ENCODE measurements around the gene GRIN3A. TPM values are rescaled to one million over a fixed set of nuclear protein-coding genes. Genes with fewer than 3 reads are reported as not detected.

Gene GRIN3A
- total and polyA plus RNA-seq, 9 of the 15 experiments (the other 6 are each of a cell fraction or from before 2014, with no cell fraction given) = 0.01 to 0.03 TPM; not detected in 7

GRCh38 chr9:101587332-101588043 lies 151.0 kb downstream of the GRIN3A start:
- POLR2A ChIA-PET = no interaction called here
- WGBS (ENCODE audit: insufficient coverage, low coverage, missing lambda C conversion rate) = 0% methylated on average over 4 of the region's 4 CpGs
- H2AFZ ChIP-seq (ENCODE audit: low read depth, low read length) = no peak overlapping the region
- intact Hi-C loops (cut with micrococcal nuclease) = no loop called here
- H3K79me2 ChIP-seq (ENCODE audit: control insufficient read depth, insufficient read depth, low read length) = no peaks in the 10 kb centered on the region
- no peak overlapping the region for H3K4me3 ChIP-seq
- H3K9me1 ChIP-seq (ENCODE audit: control insufficient read depth, insufficient read depth, low read length) = no peaks in the 10 kb centered on the region
- H3K27me3 ChIP-seq (ENCODE audit: control insufficient read depth in 2 of 2, insufficient read depth in 2 of 2, low read length in 2 of 2) = no peaks in the 10 kb centered on the region; a peak in 1 of 5 replicates
- in situ Hi-C loops (cut with MboI) = no loop called here
- H4K20me1 ChIP-seq (replicated peaks; ENCODE audit: control insufficient read depth, insufficient read depth, low read length) = no peaks in the 10 kb centered on the region
- CTCF ChIA-PET (ENCODE audit: low intra/inter-chr PET ratio) = no interaction called here
- H3K27ac ChIP-seq (ENCODE audit: extremely low read depth, low read depth, low read length) = no peak overlapping the region
- no peak overlapping the region for H3K9ac ChIP-seq (ENCODE audit: insufficient read depth in 1 of 2, low read depth in 2 of 2, low read length in 2 of 2)
- no TSS peak for BruUV-seq (replicated peaks)
- DNase-seq (ENCODE audit: extremely low read depth in 1 of 4, low spot score in 3 of 4) (no peak), FAIRE-seq (no peak), ATAC-seq (no peak)
- TF ChIP-seq ZEB2 (IDR thresholded peaks at IDR 0.05) (no peak), TBL1XR1 (IDR thresholded peaks at IDR 0.05; ENCODE audit: low read length in 2 of 2) (no peak), TAF15 (IDR thresholded peaks at IDR 0.05; ENCODE audit: low read depth, low read length) (no peak), SRSF7 (optimal IDR thresholded peaks at IDR 0.05; ENCODE audit: low read depth, low read length) (no peak), FOS (IDR thresholded peaks at IDR 0.05; ENCODE audit: extremely low read depth, insufficient read length) (no peak), ZBTB1 (CRISPR knock-in tag; IDR thresholded peaks at IDR 0.05; ENCODE audit: borderline replicate concordance, low read depth) (no peak), SAFB (IDR thresholded peaks at IDR 0.05; ENCODE audit: borderline replicate concordance, low read depth, low read length) (no peak), NR2C1 (IDR thresholded peaks at IDR 0.05) (no peak), NR2C1 (tag; IDR thresholded peaks at IDR 0.05) (no peak)
- TF ChIP-seq, protein P1, sequence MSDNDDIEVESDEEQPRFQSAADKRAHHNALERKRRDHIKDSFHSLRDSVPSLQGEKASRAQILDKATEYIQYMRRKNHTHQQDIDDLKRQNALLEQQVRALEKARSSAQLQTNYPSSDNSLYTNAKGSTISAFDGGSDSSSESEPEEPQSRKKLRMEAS (CRISPR knock-in tag; IDR thresholded peaks at IDR 0.05) = no peak
- TF ChIP-seq, protein P2, sequence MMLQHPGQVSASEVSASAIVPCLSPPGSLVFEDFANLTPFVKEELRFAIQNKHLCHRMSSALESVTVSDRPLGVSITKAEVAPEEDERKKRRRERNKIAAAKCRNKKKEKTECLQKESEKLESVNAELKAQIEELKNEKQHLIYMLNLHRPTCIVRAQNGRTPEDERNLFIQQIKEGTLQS (IDR thresholded peaks at IDR 0.05) = no peak
- TF ChIP-seq, protein P2 (CRISPR knock-in tag; conservative IDR thresholded peaks at IDR 0.05) = no peak
- H3K9me3 ChIP-seq (replicated peaks; ENCODE audit: control insufficient read depth, insufficient read depth, low read depth, low read length) = no peaks in the 10 kb centered on the region
- no peak overlapping the region for H3K4me2 ChIP-seq (ENCODE audit: insufficient read depth, low read length)
- H3K36me3 ChIP-seq (ENCODE audit: control insufficient read depth, insufficient read depth, low read length) = no peaks in the 10 kb centered on the region
- H3K4me1 ChIP-seq (replicated peaks in 1 of 2; ENCODE audit: control insufficient read depth in 2 of 2, insufficient read depth in 2 of 2, low read length in 2 of 2) = no peaks in the 10 kb centered on the region
